NCI-H446 treated with DMSO at 0.1 percent for 48 hours (cell line): Measurements from ENCODE around the gene PIK3R2.
"Not testable (repeated sequence)": the region's sequence is repeated elsewhere in the genome, so short reads cannot be mapped to it uniquely, and the experiment has no call there.

Source experiments
- DNase-seq: peaks from one replicate; lab custom pipeline; 2025; lab: John Stamatoyannopoulos, UW

Gene PIK3R2

DNA sequence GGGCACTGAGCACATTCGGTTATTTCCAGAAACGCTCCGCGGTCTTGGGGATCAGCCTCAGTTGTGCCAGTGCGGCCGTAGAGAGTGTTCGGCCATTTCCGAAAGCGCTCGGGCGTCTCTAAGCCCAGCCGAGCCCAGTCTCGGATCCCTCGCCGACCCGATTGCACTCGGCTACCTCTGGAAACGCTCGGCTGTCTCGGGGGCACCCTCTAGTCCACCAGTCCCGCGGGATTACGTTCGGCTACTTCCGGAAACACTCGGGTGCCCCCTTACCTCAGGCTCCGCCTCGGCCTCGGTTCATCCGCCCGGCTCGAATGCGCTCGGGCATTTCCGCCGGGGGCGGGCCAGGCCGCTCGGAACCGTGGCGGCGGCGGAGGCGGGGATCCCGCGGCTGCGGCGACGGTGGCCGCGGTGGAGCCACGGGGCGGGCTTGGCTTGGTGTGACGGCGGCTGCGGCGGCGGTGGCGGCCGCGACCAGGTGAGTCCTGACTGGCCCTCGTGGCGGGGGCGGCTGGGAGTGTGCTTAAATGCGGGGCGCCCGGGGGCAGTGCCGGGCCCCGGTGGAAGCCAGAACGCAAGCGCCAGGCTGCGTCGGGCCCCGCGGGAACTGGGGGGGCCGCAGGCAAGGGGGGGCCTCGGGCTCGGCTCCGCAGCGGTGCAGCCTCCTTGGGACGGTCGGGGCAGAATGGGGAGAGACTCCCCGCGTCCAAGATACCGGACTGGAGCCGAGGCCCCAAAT lies at the start of gene PIK3R2:
PIK3R2 (plus strand) TSS at position 347 of the 739 bp plus-strand sequence. CDS start 2,717 bp downstream, outside the sequence.
- DNase-seq, result peak; percentile 96

DNA sequence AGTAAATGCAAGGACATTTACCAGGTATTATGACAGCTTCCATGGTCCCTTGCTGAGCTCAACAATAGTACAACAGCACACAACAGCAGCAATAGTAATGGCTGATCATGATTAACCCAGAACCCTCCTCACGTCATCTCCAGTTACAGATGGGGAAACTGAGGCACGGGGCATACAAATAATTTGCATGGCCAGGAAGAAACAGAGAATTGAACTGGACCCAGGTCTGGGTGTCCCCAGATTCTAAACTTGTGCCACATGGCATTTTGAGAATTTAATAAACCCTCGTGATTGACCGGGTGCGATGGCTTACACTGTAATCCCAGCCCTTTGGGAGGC lies 48.2 kb upstream of the PIK3R2 start:
- DNase-seq, result no peak

DNA sequence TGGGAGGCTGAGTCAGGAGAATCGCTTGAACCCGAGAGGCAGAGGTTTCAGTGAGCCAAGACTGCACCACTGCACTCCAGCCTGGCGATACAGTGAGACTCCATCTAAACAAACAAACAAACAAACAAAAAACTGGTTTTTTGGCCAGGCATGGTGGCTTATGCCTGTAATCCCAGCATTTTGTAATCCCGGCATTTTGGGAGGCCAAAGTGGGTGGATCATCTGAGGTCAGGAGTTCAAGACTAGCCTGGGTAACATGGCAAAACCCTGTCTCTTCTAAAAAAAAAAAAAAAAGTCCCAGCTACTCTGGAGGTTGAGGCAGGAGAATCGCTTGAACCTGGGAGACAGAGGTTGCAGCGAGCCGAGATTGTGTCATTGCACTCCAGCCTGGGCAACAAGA lies 47.7 kb upstream of the PIK3R2 start:
- not testable (repeated sequence) for DNase-seq

DNA sequence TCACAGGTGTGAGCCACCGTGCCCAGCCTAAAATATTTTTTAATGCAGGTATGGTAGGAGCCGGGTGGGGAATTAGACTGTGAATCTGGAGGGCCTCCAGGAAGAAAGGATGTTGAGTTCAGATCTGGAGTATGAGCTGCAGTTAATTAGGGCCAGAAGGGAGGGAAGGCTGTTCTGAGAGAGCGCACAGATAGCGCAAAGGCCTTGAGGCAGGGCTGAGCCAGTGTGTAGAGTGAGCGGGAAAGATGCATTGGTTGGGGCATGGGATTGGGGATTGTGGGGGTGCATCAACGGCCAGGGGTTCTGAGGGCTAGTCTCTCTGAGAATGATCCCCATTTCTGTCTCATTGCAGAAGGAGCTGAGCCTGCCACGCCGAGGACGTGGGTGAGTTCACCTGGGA lies 45.7 kb upstream of the PIK3R2 start:
- DNase-seq, result no peak

DNA sequence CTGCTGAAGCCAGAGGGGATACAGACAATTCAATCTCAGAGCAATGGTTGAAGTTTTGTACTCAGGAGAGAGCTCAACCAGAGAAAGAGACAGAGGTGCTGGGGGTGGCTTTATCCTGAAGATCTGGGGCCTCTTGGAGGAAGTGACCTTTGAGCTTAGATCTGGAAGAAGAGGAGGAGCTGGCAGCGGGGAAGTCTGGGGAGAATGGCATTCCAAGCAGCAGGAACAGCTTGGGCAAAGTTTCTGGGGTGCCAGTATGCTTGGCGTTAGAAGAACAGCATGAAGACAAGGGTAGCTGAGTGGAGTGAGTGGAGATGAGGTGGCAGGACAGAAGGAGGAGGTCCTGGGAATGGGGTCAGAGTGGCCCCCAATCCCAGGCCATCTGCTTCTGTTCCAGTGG lies 44.1 kb upstream of the PIK3R2 start:
- no peak for DNase-seq

DNA sequence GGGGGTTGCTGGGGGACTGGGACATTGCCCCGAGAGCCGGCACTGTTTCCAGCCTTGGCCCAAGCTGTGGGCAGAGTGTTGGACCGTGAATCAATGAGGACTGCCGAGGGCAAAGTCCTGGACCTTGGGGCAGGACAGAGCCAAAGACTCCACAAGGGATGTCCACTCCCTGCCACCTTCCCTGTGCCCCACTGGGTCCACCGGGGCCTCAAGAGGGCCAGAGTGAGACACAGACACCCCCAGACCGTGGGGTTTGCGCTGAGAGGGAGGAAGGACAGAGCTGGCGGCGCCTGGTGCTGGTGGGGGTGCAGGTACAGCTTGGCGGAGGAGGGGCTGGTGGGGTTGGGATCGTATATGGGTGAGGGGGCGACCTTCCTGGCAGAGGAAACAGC lies 43.6 kb upstream of the PIK3R2 start:
- DNase-seq, result no peak

DNA sequence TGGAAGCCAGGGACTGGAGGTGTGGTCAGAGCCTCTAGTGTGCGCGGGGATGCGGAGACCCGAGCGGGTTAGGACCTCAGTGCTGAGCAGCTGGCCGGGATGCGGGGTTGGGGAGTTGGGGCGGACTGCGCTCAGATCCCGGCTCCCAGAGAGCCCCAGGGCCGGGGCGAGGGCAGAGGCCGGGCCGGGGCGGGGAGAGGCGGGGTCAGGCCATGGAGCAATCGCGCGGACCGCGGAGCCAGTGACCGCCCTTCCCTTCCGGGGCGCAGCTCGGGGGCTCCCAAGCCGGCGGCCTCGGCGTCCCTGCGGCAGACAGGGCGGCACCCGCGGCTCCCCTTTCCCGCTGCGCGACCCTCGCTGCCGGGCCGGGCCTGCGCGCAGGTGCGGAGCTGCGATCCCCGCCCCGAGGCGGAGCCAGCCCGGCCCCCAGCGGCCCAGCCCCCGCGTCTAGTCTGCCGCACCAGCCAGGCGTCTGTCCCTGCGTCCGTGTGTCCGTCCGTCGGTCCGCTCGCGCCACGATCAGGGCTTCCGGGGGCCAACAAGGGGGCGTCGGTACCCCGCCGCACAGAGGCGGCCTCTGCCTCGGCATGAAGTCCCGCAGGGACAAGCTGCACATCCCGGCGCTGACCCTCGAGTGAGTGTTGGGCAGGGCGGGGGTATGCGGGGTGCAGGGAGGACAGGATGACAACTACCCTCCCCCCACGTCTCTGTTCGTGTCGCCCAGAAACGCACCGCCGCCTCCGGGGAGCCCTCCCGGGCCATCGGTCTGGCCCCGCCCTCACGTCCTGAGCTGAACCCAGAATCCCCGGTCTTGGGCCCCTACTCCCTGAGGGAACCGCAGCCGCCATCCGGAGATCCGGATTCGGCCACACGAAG lies 43.0 kb upstream of the PIK3R2 start:
- DNase-seq, result no peak

DNA sequence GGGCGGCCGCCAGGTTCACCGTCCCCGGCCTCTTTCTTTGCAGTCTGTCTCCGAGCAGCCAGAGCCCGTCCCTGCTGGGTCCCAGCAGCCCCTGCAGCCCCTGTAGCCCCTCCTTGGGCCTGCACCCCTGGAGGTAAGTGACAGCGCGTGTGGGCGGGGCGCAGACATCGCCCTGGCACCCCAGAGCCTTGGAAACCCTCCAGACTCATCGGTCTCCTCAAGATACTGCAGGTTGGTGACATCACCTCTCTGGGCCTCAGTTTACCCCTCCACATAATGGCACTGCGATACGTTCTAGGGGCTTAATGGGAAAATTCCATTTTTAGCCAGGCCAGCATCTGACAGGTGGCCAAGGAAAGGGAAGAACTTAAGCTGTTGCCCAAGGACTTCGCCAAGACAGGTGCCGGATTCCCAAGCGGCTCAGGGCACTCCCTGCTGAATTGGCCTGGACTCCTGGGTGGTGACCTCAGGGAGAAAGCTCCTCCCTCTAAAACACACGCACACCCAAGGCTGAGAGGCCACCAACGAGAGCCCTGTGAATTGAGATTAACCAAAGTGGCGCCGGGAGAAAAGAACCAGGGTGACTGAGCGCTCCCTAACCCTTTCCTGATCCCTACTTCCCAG lies 42.2 kb upstream of the PIK3R2 start:
- no peak for DNase-seq

DNA sequence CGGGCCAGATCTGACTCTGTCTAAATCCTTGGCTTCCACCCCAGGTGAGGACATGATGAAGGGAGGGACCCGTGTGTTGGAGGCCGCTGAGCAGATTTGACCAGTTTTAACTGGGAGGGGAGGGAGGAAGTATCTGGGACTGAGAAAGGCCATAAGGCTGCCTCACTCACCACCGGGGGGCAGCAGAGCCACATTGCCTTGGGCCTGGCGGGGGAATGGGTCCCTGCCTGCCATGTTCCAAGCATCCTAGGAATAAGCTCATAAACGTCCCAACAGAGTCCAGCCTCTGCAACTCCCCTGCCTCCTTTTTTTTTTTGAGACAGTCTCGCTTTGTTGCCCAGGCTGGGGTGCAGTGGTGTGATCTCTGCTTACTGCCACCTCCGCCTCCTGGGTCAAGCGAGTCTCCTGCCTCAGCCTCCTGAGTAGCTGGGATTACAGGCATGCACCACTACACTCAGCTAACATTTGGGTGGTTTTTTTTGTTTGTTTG lies 39.9 kb upstream of the PIK3R2 start:
- peak; percentile 51 for DNase-seq

DNA sequence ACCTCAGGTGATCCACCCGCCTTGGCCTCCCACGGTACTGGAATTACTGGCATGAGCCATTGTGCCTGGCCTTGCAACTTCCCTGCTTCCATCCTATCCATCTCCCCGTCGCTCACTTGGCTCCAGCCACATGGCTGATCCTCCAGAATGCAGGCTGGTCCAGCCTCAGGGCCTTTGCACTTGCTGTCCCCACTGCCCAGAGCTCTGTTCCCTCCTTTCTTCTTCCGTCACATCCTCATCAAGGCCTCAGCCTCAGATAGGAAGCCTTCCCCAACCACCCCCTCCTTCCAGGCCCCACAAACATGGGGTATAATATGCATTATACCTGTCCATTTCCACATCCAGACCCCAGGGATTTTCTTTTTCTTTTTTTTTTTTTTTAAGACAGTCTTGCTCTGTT lies 39.1 kb upstream of the PIK3R2 start:
- DNase-seq, result no peak

DNA sequence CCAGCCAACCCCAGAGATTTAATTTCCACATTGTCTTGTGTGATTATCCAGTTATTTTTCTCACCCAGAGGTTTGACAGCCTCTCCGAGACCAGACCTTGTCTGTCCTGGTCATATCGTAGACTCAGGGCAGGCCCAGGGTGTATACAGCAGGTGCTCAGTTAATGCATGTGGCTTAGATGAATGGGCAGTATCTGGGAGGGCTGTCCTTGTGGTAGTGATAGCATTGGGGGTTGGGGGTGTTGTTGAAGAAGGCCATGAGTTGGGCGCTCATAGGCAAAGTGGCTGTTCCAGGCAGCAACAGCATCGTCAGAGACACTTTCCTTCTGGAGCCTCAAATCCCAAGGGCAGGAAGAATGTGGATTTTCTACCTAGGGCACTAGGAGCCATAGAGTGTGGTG lies 38.5 kb upstream of the PIK3R2 start:
- DNase-seq, result no peak

DNA sequence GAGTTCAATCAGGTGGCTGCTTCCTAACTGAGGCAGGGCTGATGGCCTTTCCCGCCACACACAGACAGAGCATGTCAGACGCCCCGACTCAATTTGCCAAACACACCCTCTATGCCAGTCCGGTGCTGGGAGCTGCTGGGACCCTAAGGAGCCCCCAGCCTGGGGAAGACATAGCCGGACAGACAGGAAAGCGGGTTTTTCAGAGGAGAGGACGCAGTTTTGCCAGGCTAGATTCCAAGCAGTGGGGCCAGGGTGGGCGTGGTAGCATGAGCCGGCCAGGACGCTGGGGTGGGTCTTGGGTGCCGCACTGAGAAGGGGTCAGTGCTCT lies 35.6 kb upstream of the PIK3R2 start:
- DNase-seq, result no peak

DNA sequence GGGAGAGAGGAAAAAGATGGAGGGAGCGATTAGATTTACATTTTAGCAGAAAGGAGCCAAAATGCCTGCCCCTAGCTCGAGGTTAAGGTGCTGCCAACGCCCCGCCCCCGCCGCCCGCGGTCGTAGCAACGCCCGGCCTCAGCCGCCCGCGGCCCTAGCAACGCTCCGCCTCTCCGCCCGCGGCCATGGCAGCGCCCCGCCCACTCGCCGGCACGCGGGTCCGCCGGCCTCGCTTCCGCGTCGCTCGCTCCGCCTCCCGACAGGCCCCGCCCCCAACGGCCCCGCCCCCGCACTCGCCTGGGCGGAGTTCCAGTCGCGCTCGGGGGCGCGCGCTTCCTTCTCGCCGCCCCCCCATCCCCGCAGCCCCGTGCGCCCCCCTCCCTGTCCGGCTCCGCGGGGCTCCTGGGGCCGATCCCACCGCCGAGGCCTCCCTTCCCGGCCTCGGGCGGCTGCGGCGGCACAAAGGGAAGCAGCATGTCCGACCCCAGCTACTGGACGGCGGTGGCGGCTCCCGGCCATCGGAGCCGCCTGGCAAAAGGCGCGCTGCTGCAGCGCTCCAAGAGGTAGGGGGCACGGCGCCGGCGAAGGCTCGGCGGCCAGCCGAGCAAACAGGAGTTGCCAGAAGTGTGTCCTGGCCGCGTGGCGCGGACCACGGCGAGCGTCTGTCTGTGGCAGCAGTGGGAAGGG lies 35.1 kb upstream of the PIK3R2 start:
- DNase-seq, result peak; percentile 78

DNA sequence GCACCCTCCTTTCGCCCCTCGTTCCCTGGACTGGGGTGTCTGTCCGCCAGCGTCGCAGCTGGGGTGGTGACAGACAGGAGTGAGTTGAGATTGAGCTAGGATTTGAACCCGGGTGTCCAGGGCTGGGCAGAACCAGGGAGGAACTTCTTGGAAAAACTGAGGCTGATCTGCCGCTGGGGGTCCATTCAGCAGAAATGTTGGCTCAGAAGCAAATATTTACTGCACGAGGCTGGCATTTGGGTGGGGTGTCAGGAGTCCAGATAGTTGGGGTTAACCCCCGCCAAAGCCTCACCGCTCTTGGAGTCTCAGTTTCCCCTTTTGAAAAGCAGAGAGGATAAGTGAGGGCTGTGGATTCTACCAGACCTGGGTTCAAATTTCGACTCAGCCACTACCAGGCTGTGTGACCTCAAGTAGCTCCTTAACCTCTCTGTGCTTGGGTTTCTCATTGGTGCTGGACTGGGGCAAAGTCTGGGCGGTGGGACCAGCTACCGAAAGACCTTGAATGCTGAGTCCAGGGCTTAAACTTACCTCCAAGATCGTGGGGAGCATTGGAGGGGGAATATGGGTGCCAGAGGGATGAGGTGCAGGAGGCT lies 34.4 kb upstream of the PIK3R2 start:
- DNase-seq, result no peak

DNA sequence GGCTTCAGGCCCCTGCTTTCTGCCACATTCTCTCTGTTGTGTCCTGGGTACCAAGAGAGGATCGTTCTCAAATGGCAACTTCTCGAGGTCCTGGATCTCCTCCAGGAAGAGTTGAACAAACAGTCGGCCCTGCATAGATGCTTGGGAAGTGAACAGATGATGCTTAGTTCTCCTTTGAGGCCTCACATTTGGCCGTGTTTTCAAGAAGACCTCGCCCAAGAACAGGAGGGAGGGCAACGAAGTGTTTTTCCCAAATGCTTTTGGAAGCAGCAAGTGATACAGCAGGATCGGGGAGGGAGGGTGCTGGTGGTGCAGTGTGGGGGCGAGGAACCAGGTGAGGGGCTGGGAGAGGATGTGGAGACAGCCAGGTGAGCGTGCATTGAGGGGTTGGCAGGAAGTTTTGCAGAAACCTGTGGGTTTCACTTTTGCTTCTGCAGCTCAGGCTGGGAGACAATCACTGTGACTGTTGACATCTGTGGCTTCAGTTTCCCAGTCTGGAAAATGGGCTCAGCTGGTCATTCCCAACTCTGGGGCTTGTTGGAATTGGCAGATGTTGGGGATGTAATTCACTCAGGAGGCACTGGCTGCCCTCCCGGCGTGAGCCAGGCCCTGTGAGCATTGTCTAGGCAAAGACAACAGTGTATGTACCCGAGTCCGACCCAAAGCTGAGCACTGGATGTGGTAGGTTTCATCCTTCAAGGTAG lies 33.8 kb upstream of the PIK3R2 start:
- DNase-seq, result peak; percentile 64

DNA sequence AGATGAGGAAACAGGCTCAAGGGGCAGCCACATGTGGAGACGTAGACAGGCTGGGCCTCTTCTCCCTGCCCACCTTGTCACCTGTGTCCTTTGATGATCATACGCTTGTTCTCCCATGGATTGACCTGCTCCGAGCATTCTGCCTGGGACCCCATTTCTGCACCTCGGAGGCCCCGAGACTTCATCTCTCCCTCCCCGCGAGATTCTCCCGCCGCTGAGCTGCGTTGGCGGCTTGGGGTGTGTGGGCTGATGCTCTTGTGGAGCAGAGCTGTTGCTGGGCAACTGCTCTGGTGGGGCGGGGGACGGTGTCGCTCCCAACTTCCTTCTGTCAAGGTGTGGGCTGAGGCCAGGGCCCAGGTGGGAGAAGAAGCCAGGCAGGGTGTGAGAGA lies 33.3 kb upstream of the PIK3R2 start:
- no peak for DNase-seq

DNA sequence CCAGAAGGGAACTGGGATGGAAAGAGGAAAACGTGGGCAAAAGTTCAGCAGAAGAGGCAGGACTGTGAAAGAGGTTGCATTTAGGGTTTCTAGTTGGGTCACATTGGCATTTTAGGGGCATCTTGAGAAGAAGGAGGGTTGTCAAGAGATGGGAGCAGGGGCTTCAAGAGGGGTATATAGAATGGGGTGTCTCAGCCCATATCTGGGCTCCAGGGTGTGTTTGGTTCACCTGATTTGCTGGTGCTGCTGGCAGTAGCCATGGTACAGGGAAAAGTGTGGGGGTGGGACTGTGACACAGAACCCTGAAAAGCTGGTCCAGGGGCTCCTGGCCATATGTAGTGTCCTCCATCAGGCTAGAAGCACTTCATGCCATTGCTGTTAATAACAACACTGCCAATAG lies 32.8 kb upstream of the PIK3R2 start:
- DNase-seq, result no peak

DNA sequence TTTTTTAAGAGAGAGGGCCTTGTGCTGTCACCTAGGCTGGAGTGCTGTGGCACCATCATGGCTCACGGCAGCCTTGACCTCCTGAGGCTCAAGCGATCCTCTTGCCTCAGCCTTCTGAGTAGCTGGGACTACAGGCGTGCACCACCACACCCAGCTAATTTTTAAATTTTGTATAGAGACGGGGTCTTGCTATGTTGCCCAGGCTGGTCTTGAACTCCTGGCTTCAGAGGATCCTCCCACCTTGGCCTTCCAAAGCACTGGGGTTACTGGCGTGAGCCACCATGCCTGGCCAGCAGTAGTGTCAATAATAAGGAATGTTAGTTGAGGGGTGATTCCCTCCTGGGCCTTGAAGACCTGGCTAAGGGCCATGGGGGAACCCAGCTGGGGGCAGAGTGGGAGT lies 31.8 kb upstream of the PIK3R2 start:
- no peak for DNase-seq

DNA sequence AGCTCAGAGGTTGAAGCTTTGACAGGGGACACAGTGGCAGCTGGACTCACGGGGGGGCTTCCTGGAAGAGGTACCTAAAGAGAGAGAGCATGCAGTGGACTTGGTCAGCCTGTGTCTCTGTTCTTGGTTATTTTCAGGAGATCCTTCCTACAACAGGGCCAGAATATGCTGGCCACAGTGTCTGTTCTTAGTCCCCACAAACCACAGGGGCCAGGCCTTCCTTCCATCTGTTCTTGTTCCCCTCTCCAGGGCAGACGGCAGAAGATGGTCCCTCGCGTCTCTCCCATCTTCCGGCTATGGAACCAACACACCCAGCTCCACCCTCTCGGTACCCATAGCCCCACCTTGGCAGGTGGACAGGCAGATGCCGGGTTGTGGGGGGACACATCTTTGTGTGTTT lies 30.5 kb upstream of the PIK3R2 start:
- DNase-seq, result no peak

DNA sequence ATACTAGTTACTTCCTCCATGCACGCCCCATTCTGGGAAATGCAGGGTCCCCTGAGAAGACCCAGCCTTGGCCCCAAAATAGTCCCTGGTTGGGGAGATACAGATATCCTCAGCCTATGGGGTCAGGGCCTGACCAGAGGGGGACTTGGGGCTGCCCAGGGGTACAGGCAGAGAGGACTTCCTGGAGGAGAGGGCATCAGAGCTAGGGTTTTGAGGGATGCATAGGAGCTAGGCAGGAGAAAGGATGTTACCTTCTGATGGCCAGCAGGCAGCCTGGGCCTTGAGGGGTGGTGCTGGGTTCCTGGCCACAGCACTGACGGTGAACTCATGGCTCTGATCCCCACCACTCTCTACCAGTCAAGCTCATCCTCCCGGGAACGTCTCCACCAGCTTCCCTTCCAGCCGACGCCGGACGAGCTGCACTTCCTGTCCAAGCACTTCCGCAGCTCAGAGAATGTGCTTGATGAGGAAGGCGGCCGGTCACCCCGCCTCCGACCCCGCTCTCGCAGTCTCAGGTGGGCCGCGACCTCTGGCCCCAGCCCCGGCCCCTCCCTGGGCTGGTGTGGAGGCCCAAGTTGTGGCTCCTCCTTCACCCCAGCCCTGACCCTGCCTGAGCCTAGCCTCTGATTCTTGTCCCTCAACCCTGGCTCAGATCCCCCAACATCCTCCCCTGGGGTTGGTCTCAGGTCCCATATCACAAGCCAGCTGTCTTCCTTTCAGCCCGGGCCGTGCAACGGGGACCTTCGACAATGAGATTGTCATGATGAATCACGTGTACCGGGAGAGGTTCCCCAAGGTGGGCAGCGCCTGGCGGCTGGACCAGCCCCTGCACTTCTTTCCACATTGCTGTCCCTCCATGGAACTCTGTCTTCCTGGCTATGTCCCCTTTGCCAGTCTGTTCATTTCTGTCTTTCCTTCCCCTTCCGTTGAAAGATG lies 29.8 kb upstream of the PIK3R2 start:
- no peak for DNase-seq
